Fibroblast of lung (primary cell): ENCODE results near the gene UPP2. TPM values are rescaled to one million over a fixed set of nuclear protein-coding genes. Genes with fewer than 3 reads are reported as not detected.

Experiments
- DNase-seq, 2 donors: peaks; one replicate each; pipeline versions ENCODE4 v3.0.0 to v3.0.0-alpha.2; 2010; ENCODE audit warnings: low read depth in 2 of 2
- H2AFZ ChIP-seq: 2 replicates; pipeline ENCODE4 v1.5.1; 2012; ENCODE audit warnings: low read length, control low read depth, inconsistent platforms
- H3K27ac ChIP-seq: 2 replicates; pipeline ENCODE4 v1.5.1; 2011; ENCODE audit warnings: low read length, control low read depth; ENCODE audit not compliant: insufficient read depth
- H3K27me3 ChIP-seq: 2 replicates; pipeline ENCODE4 v1.5.1; 2011; ENCODE audit warnings: mild to moderate bottlenecking, low read length; ENCODE audit not compliant: control insufficient read depth, insufficient read depth
- H3K36me3 ChIP-seq: 2 replicates; pipeline ENCODE4 v1.5.1; 2011; ENCODE audit warnings: low read length; ENCODE audit not compliant: control insufficient read depth, insufficient read depth
- H3K4me1 ChIP-seq: 2 replicates; pipeline ENCODE4 v1.5.1; 2011; ENCODE audit warnings: low read length; ENCODE audit not compliant: control insufficient read depth, insufficient read depth; ENCODE audit errors: extremely low read depth
- H3K4me2 ChIP-seq: 2 replicates; pipeline ENCODE4 v1.5.1; 2011; ENCODE audit warnings: low read length, control low read depth; ENCODE audit not compliant: insufficient read depth; ENCODE audit errors: extremely low read depth
- H3K4me3 ChIP-seq, 4 experiments: fragments of 200-600 bp in 1 of 4; sonication (generic) in 1 of 4; replicated peaks in 1 of 4; 2 replicates each; pipeline ENCODE4 v1.5.1; 2011 to 2016; ENCODE audit warnings: low read length in 4 of 4, low read depth in 3 of 4, mild to moderate bottlenecking in 3 of 4, control low read depth in 2 of 4, inconsistent platforms in 1 of 4, mixed read lengths in 1 of 4; ENCODE audit not compliant: insufficient read depth in 1 of 4; ENCODE audit errors: control extremely low read depth in 1 of 4
- H3K79me2 ChIP-seq: 2 replicates; pipeline ENCODE4 v1.5.1; 2012; ENCODE audit warnings: mild to moderate bottlenecking, low read length, inconsistent platforms; ENCODE audit not compliant: control insufficient read depth, insufficient read depth
- H3K9ac ChIP-seq: 2 replicates; pipeline ENCODE4 v1.5.1; 2011; ENCODE audit warnings: mild to moderate bottlenecking, low read length, control low read depth; ENCODE audit not compliant: insufficient read depth
- H3K9me3 ChIP-seq: 2 replicates; pipeline ENCODE4 v1.5.1; 2012; ENCODE audit warnings: low read depth, low read length; ENCODE audit not compliant: control insufficient read depth, insufficient read depth
- H4K20me1 ChIP-seq: 2 replicates; pipeline ENCODE4 v1.5.1; 2011; ENCODE audit warnings: low read length; ENCODE audit not compliant: control insufficient read depth, insufficient read depth; ENCODE audit errors: extremely low read depth
- EZH2 ChIP-seq: IDR thresholded peaks from 2 replicates; pipeline ENCODE4 v1.5.1; 2012; ENCODE audit warnings: low read length, control low read depth, mild to moderate bottlenecking; ENCODE audit errors: missing control alignments
- polyA plus RNA-seq, 2 donors: library from polyadenylated mRNA; depleted of rRNA in 1 of 2; stranded (reverse) in 1 of 2; unstranded in 1 of 2; fragments of >200 nt; gene quantifications; 2 replicates each; pipeline ENCODE4 v1.2.1, GENCODE V29; 2011 to 2012; ENCODE audit warnings: missing spikeins in 1 of 2
- total RNA-seq: library from RNA; depleted of rRNA; stranded (reverse); fragments of >200 nt; gene quantifications from 2 replicates; pipeline ENCODE4 v1.2.1, GENCODE V29; 2014
- TF ChIP-seq, protein P1 (sequence below), 2 donors: IDR thresholded peaks in 1 of 2; conservative IDR thresholded peaks in 1 of 2; 1 replicate in 1 of 2; 2 replicates in 1 of 2; pipeline ENCODE4 v1.5.1; 2011 to 2012; ENCODE audit warnings: low read length in 2 of 2, control low read depth in 1 of 2, inconsistent platforms in 1 of 2, low read depth in 1 of 2, mild to moderate bottlenecking in 1 of 2

UPP2 gene
- total and polyA plus RNA-seq, 2 donors (not counting 1 experiment from before 2014, with no cell fraction given): not detected

DNA sequence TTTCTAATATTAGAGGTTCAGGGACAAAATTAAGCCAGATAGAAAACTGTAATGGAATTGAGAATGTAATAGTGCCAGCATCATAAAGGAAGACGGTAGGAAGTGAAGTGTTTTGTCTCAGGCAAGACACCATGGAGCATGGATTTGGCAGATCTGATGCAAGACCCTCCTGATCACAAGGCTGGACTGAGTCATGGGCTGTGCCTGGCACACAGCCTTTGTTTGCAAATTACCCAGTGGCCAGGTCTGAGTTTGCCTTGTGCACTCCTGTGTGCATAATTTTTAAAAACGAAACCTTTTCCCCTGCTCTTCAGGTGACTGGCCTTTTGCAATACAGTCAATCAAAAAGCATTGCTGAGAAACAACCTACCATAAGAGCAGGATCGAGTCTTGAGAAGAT is 2.0 kb upstream of the UPP2 start:
- peak; percentile 32 for DNase-seq
- no peaks in the 10 kb centered on the region for H3K27me3 ChIP-seq
- no peaks in the 10 kb centered on the region for H3K36me3 ChIP-seq
- no peaks in the 10 kb centered on the region for H4K20me1 ChIP-seq
- H3K79me2 ChIP-seq: no peaks in the 10 kb centered on the region
- H3K4me3 ChIP-seq: no peak overlapping the region
- no peaks in the 10 kb centered on the region for H3K9me3 ChIP-seq
- H3K4me2 ChIP-seq: no peak overlapping the region
- H3K4me1 ChIP-seq: no peaks in the 10 kb centered on the region
- no peak overlapping the region for H3K27ac ChIP-seq
- no peak for TF ChIP-seq EZH2
- no peak overlapping the region for H2AFZ ChIP-seq
- no peak overlapping the region for H3K9ac ChIP-seq

DNA sequence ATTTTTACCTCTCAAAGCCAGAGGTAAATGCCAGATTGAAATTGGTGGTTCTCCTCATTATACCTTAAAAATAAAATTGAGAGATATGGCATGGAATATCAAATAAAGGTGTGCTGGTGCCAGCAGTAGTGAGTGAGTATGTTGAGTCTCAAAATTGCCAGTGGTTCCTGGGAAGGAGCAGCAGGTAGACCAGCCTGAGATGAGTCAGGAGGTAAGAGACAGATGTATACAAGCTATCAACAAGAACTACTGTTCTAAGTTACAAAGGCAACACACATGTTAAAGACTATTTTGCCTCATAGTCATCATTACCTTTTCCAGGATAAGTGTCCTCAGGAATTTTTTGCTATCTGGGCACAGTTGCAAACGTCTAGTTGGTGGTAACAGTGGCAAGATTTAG is 1.3 kb upstream of the UPP2 start:
- no peak overlapping the region for H3K4me2 ChIP-seq
- H3K36me3 ChIP-seq: no peaks in the 10 kb centered on the region
- H3K27me3 ChIP-seq: no peaks in the 10 kb centered on the region
- no peaks in the 10 kb centered on the region for H3K9me3 ChIP-seq
- H3K9ac ChIP-seq: no peak overlapping the region
- H2AFZ ChIP-seq: no peak overlapping the region
- H4K20me1 ChIP-seq: no peaks in the 10 kb centered on the region
- no peaks in the 10 kb centered on the region for H3K4me1 ChIP-seq
- no peak overlapping the region for H3K4me3 ChIP-seq
- no peak overlapping the region for H3K27ac ChIP-seq
- TF ChIP-seq, protein P1, sequence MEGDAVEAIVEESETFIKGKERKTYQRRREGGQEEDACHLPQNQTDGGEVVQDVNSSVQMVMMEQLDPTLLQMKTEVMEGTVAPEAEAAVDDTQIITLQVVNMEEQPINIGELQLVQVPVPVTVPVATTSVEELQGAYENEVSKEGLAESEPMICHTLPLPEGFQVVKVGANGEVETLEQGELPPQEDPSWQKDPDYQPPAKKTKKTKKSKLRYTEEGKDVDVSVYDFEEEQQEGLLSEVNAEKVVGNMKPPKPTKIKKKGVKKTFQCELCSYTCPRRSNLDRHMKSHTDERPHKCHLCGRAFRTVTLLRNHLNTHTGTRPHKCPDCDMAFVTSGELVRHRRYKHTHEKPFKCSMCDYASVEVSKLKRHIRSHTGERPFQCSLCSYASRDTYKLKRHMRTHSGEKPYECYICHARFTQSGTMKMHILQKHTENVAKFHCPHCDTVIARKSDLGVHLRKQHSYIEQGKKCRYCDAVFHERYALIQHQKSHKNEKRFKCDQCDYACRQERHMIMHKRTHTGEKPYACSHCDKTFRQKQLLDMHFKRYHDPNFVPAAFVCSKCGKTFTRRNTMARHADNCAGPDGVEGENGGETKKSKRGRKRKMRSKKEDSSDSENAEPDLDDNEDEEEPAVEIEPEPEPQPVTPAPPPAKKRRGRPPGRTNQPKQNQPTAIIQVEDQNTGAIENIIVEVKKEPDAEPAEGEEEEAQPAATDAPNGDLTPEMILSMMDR (conservative IDR thresholded peaks at IDR 0.05 in 1 of 2, IDR thresholded peaks at IDR 0.05 in 1 of 2; ENCODE audit: low read depth in 1 of 2, low read length in 2 of 2): no peak
- no peak for TF ChIP-seq EZH2
- DNase-seq: no peak
- H3K79me2 ChIP-seq: no peaks in the 10 kb centered on the region

DNA sequence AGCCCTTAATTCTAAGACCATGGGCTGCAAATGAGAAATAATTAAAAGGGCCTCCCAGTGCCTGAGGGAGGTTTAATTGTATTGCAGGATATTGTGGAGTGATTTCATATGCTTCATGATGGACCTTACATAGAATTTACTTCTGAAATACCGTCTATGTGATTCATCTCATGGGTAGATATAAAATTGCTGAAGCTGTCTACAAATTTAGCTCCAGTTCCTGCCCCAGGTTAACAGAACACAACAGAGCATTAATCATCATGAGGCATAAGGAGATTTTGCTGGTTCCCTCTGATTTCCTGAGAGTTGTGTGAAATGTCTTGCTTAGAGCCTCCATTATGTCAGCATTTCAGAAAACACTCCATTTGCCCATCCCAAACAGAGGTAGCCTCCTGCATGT is 770 bp downstream of the UPP2 start:
- Histone ChIP-seq H3K4me1 (no peaks in the 10 kb centered on the region), H3K4me2 (no peak overlapping the region), H3K79me2 (no peaks in the 10 kb centered on the region), H3K27ac (no peak overlapping the region), H2AFZ (no peak overlapping the region), H4K20me1 (no peaks in the 10 kb centered on the region), H3K36me3 (no peaks in the 10 kb centered on the region), H3K9me3 (no peaks in the 10 kb centered on the region), H3K27me3 (no peaks in the 10 kb centered on the region), H3K9ac (no peak overlapping the region), H3K4me3 (no peak overlapping the region)
- peak in 1 of 2 donors; percentile 37 for DNase-seq
- TF ChIP-seq, protein P1 (conservative IDR thresholded peaks at IDR 0.05 in 1 of 2, IDR thresholded peaks at IDR 0.05 in 1 of 2; ENCODE audit: low read depth in 1 of 2, low read length in 2 of 2): no peak
- TF ChIP-seq EZH2: no peak
